Measurements from ENCODE around the gene FGF8. TPM values are rescaled to one million over a fixed set of nuclear protein-coding genes. Genes with fewer than 3 reads are reported as not detected.

FGF8 gene
- polyA plus RNA-seq, 3 donors = not detected

- no peak overlapping the region for H2AFZ ChIP-seq (ENCODE audit: insufficient read depth, low read depth, low read length, poor library complexity, severe bottlenecking)
- H3K27ac ChIP-seq (ENCODE audit: low read depth in 1 of 2, low read length in 2 of 2) = no peak overlapping the region
- H3K9ac ChIP-seq (ENCODE audit: insufficient read depth, low read length, poor library complexity, severe bottlenecking) = no peak overlapping the region
- Mint-ChIP-seq H3K27ac (no peak overlapping the region), H3K27me3 (ENCODE audit: low read depth in 3 of 3) (peaks cover 81 to 95% (median 85%) of the 10 kb centered on the region in 3 donors), H3K4me3 (peak overlapping the region in 1 of 2 donors; percentile 76), H3K9me3 (peaks cover 0 to 15% (median 8%) of the 10 kb centered on the region in 7 donors), H3K36me3 (peaks cover 11 to 13% of the 10 kb centered on the region in 2 donors), H3K4me1 (peaks cover 13% of the 10 kb centered on the region)
- peaks cover 6 to 7% of the 10 kb centered on the region in 2 donors for H3K4me1 ChIP-seq (ENCODE audit: control insufficient read depth in 1 of 2, insufficient read depth in 2 of 2, low read length in 2 of 2)
- no CpG with 5 or more reads among the region's 13 CpGs for WGBS (ENCODE audit: insufficient coverage)
- H3K36me3 ChIP-seq (replicated peaks in 1 of 2; ENCODE audit: control insufficient read depth in 1 of 2, insufficient read depth in 2 of 2, low read length in 2 of 2) = no peaks in the 10 kb centered on the region
- peaks cover 12% of the 10 kb centered on the region for H4K20me1 ChIP-seq (ENCODE audit: insufficient read depth, low read length)
- no peak overlapping the region for H3K4me2 ChIP-seq (replicated peaks; ENCODE audit: extremely low read depth, low read length, poor library complexity, severe bottlenecking)
- no peaks in the 10 kb centered on the region for H3K79me2 ChIP-seq (ENCODE audit: insufficient read depth, low read length)
- peaks cover 0 to 36% of the 10 kb centered on the region in 2 donors for H3K9me3 ChIP-seq (replicated peaks in 1 of 2; ENCODE audit: control insufficient read depth in 1 of 2, insufficient read depth in 1 of 2, low read length in 2 of 2)
- H3K4me3 ChIP-seq (replicated peaks in 1 of 3; ENCODE audit: low read depth in 2 of 3, low read length in 3 of 3) = no peak overlapping the region
- H3K27me3 ChIP-seq (ENCODE audit: control insufficient read depth in 2 of 2, insufficient read depth in 2 of 2, low read length in 2 of 2) = peaks cover 57 to 82% of the 10 kb centered on the region in 2 donors
- TF ChIP-seq CTCF (IDR thresholded peaks at IDR 0.05) = no peak
- no peak for DNase-seq
- intact Hi-C loops (cut with micrococcal nuclease) = loop anchor here in 1 of 2 donors (10.0 kb wide), 1 partner anchor 559 kb away; no protein-coding TSS in a partner anchor
Observed at GRCh38 chr10:101773923-101774588, 1.9 kb downstream of the FGF8 start.

GRCh38 chr10:101772895-101773761 lies 2.8 kb downstream of the FGF8 start:
- 27% methylated on average over 13 of the region's 21 CpGs for WGBS (ENCODE audit: insufficient coverage)
- Mint-ChIP-seq H3K9me3 (peaks cover 0 to 15% (median 4%) of the 10 kb centered on the region in 7 donors), H3K27me3 (ENCODE audit: low read depth in 3 of 3) (peaks cover 74 to 95% (median 82%) of the 10 kb centered on the region in 3 donors), H3K36me3 (peaks cover 7 to 9% of the 10 kb centered on the region in 2 donors), H3K4me1 (peaks cover 7% of the 10 kb centered on the region), H3K4me3 (peak overlapping the region in 1 of 2 donors; percentile 62), H3K27ac (no peak overlapping the region)
- no peak overlapping the region for H2AFZ ChIP-seq (ENCODE audit: insufficient read depth, low read depth, low read length, poor library complexity, severe bottlenecking)
- no peak overlapping the region for H3K4me2 ChIP-seq (replicated peaks; ENCODE audit: extremely low read depth, low read length, poor library complexity, severe bottlenecking)
- TF ChIP-seq CTCF (IDR thresholded peaks at IDR 0.05) = no peak
- no peaks in the 10 kb centered on the region for H3K4me1 ChIP-seq (ENCODE audit: control insufficient read depth in 1 of 2, insufficient read depth in 2 of 2, low read length in 2 of 2)
- no peaks in the 10 kb centered on the region for H3K36me3 ChIP-seq (replicated peaks in 1 of 2; ENCODE audit: control insufficient read depth in 1 of 2, insufficient read depth in 2 of 2, low read length in 2 of 2)
- no peak overlapping the region for H3K9ac ChIP-seq (ENCODE audit: insufficient read depth, low read length, poor library complexity, severe bottlenecking)
- peaks cover 0 to 28% of the 10 kb centered on the region in 2 donors for H3K9me3 ChIP-seq (replicated peaks in 1 of 2; ENCODE audit: control insufficient read depth in 1 of 2, insufficient read depth in 1 of 2, low read length in 2 of 2)
- peaks cover 4% of the 10 kb centered on the region for H4K20me1 ChIP-seq (ENCODE audit: insufficient read depth, low read length)
- intact Hi-C loops (cut with micrococcal nuclease) = loop anchor here in 1 of 2 donors (10.0 kb wide), 1 partner anchor 558 kb away; no protein-coding TSS in a partner anchor
- no peak overlapping the region for H3K4me3 ChIP-seq (replicated peaks in 1 of 3; ENCODE audit: low read depth in 2 of 3, low read length in 3 of 3)
- H3K79me2 ChIP-seq (ENCODE audit: insufficient read depth, low read length) = no peaks in the 10 kb centered on the region
- H3K27me3 ChIP-seq (ENCODE audit: control insufficient read depth in 2 of 2, insufficient read depth in 2 of 2, low read length in 2 of 2) = peaks cover 48 to 79% of the 10 kb centered on the region in 2 donors
- no peak for DNase-seq
- no peak overlapping the region for H3K27ac ChIP-seq (ENCODE audit: low read depth in 1 of 2, low read length in 2 of 2)
